Endothelial cell of umbilical vein (primary cell): ENCODE measurements around the gene LRR1.

Experiments
- EZH2 ChIP-seq: IDR thresholded peaks from 2 replicates; pipeline ENCODE4 v1.6.1; 2012; ENCODE audit warnings: borderline replicate concordance, low read depth, mild to moderate bottlenecking, moderate library complexity, low read length, inconsistent platforms; ENCODE audit not compliant: severe bottlenecking
- GATA2 ChIP-seq: IDR thresholded peaks from 2 replicates; pipeline ENCODE4 v1.7.0; 2011; ENCODE audit warnings: low read depth, mild to moderate bottlenecking, moderate library complexity, mixed read lengths, low read length; ENCODE audit not compliant: insufficient read length, insufficient read depth
- JUN ChIP-seq: IDR thresholded peaks from 2 replicates; pipeline ENCODE4 v1.6.1; 2011; ENCODE audit warnings: borderline replicate concordance, low read depth; ENCODE audit not compliant: insufficient read length, insufficient read depth
- TF ChIP-seq, protein P1 (sequence below), 2 donors: IDR thresholded peaks; 1 replicate in 1 of 2; 2 replicates in 1 of 2; pipeline ENCODE4 v1.5.1; 2011; ENCODE audit warnings: low read length in 2 of 2, mild to moderate bottlenecking in 2 of 2, moderate library complexity in 2 of 2, control low read depth in 1 of 2, inconsistent platforms in 1 of 2, low read depth in 1 of 2; ENCODE audit not compliant: insufficient read depth in 1 of 2; ENCODE audit errors: extremely low read depth in 1 of 2

- TF ChIP-seq JUN (no peak), EZH2 (no peak), GATA2 (no peak)
- TF ChIP-seq, protein P1, sequence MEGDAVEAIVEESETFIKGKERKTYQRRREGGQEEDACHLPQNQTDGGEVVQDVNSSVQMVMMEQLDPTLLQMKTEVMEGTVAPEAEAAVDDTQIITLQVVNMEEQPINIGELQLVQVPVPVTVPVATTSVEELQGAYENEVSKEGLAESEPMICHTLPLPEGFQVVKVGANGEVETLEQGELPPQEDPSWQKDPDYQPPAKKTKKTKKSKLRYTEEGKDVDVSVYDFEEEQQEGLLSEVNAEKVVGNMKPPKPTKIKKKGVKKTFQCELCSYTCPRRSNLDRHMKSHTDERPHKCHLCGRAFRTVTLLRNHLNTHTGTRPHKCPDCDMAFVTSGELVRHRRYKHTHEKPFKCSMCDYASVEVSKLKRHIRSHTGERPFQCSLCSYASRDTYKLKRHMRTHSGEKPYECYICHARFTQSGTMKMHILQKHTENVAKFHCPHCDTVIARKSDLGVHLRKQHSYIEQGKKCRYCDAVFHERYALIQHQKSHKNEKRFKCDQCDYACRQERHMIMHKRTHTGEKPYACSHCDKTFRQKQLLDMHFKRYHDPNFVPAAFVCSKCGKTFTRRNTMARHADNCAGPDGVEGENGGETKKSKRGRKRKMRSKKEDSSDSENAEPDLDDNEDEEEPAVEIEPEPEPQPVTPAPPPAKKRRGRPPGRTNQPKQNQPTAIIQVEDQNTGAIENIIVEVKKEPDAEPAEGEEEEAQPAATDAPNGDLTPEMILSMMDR (IDR thresholded peaks at IDR 0.05; ENCODE audit: extremely low read depth in 1 of 2, insufficient read depth in 1 of 2, low read depth in 1 of 2, low read length in 2 of 2): no peak
Measured at GRCh38 chr14:49581209-49582112, 17.3 kb upstream of the LRR1 start.
